GM12865 (cell line): ENCODE data around the gene PLCL1.

Experiments
- DNase-seq: peaks from one replicate; pipeline ENCODE4 v3.0.0; 2010; ENCODE audit warnings: low read depth
- H3K4me3 ChIP-seq: 2 replicates; pipeline ENCODE4 v1.5.1; 2011; ENCODE audit warnings: mild to moderate bottlenecking, low read depth, low read length, control low read depth
- CTCF ChIP-seq: IDR thresholded peaks from 2 replicates; pipeline ENCODE4 v1.5.1; 2011; ENCODE audit warnings: low read length, control low read depth, low read depth, inconsistent platforms; ENCODE audit not compliant: insufficient read depth; ENCODE audit errors: missing control alignments

The PLCL1 gene

GRCh38 chr2:198080879-198081765 is 276.7 kb downstream of the PLCL1 start:
- no peak for DNase-seq
- no peak overlapping the region for H3K4me3 ChIP-seq
- TF ChIP-seq CTCF = no peak

GRCh38 chr2:198084156-198084555 is 279.8 kb downstream of the PLCL1 start:
- no peak for DNase-seq
- no peak for TF ChIP-seq CTCF
- no peak overlapping the region for H3K4me3 ChIP-seq

- DNase-seq = no peak
- TF ChIP-seq CTCF = no peak
- no peak overlapping the region for H3K4me3 ChIP-seq
Measured at GRCh38 chr2:198096002-198096401, 291.6 kb downstream of the PLCL1 start.

GRCh38 chr2:198096965-198097364 is 292.6 kb downstream of the PLCL1 start:
- no peak for TF ChIP-seq CTCF
- DNase-seq = no peak
- no peak overlapping the region for H3K4me3 ChIP-seq

GRCh38 chr2:198097630-198098029 is 293.2 kb downstream of the PLCL1 start:
- no peak overlapping the region for H3K4me3 ChIP-seq
- no peak for TF ChIP-seq CTCF
- peak; percentile 40 for DNase-seq

- H3K4me3 ChIP-seq = no peak overlapping the region
- no peak for DNase-seq
- no peak for TF ChIP-seq CTCF
Measured at GRCh38 chr2:198098386-198098785, 294.0 kb downstream of the PLCL1 start.

GRCh38 chr2:198098918-198099317 is 294.5 kb downstream of the PLCL1 start:
- DNase-seq = no peak
- H3K4me3 ChIP-seq = no peak overlapping the region
- TF ChIP-seq CTCF = no peak
